Right lobe of liver (tissue), 6 donors: ENCODE data around the gene SDF2L1. TPM values are rescaled to one million over a fixed set of nuclear protein-coding genes. Genes with fewer than 3 reads are reported as not detected.
A peak's percentile ranks its signal among the peaks of the same experiment; 100 is the strongest.
"Not testable (repeated sequence)": the region's sequence is repeated elsewhere in the genome, so short reads cannot be mapped to it uniquely, and the experiment has no call there.

Source experiments
- ATAC-seq, 4 donors: fragments of 200-7000 bp; cut with Tn5 transposase; one replicate each; pipeline ENCODE4 v1.9.1; 2020; ENCODE audit warnings: mild to moderate bottlenecking in 4 of 4, moderate library complexity in 4 of 4
- DNase-seq, 3 donors: peaks; one replicate each; pipeline ENCODE4 v3.0.0-alpha.2; 2020
- H3K27ac ChIP-seq, 3 donors: fragments of 200-600 bp; one replicate each; pipeline ENCODE4 v1.8.0; 2022
- H3K27me3 ChIP-seq, 2 donors: fragments of 200-600 bp; one replicate each; pipeline ENCODE4 v1.8.0; 2022
- H3K36me3 ChIP-seq, 4 donors: fragments of 200-600 bp; sonication (generic) in 1 of 4; one replicate each; pipeline versions ENCODE4 v1.5.1 to v1.8.0; 2017 to 2022; ENCODE audit warnings: control low read depth in 1 of 4
- H3K4me1 ChIP-seq, 4 donors: fragments of 200-600 bp; sonication (generic) in 1 of 4; one replicate each; pipeline versions ENCODE4 v1.5.1 to v1.8.0; 2017 to 2022; ENCODE audit warnings: control low read depth in 1 of 4
- H3K4me3 ChIP-seq, 3 donors: fragments of 200-600 bp; one replicate each; pipeline ENCODE4 v1.8.0; 2022
- H3K9me3 ChIP-seq, 4 donors: fragments of 200-600 bp; sonication (generic) in 1 of 4; one replicate each; pipeline versions ENCODE4 v1.5.1 to v1.8.0; 2017 to 2022; ENCODE audit warnings: control low read depth in 1 of 4
- POLR2A ChIP-seq: fragments of 450-650 bp; IDR thresholded peaks from one replicate; pipeline ENCODE4 v1.6.1; 2017; ENCODE audit warnings: antibody characterized with exemption, mild to moderate bottlenecking
- WGBS: methylation state at CpG from one replicate; pipeline ENCODE4 v1.1.6; 2018; ENCODE audit warnings: low coverage, low lambda C conversion rate; ENCODE audit not compliant: insufficient coverage; ENCODE audit errors: missing lambda C conversion rate; 5-methylcytosine and 5-hydroxymethylcytosine counted together
- intact Hi-C, 2 donors: fragments of 100-400 bp; cut with DNase I; formaldehyde crosslinking; loops; one replicate each; pipeline versions ENCODE4 v1.11.2 to v1.14.1; 2022
- long read RNA-seq: library from polyadenylated mRNA; unstranded; transcript quantifications from one replicate; pipeline ENCODE4 v2.0.0, GENCODE V29; 2019
- total RNA-seq, 6 experiments: library from RNA; depleted of rRNA in 2 of 6; stranded (reverse); fragments of >200 nt in 2 of 6; fragmentation: NEBNext Ultra II Directional in 3 of 6; extraction: Animal tissue kit (Norgen Biotek cat#: 25700) in 3 of 6; gene quantifications; one replicate each; pipeline versions ENCODE4 v1.1.0 to v1.2.4, GENCODE V29; 2016 to 2023
- TF ChIP-seq, protein P1 (sequence below), 4 donors: fragments of 200-600 bp in 3 of 4; fragments of 450-650 bp in 1 of 4; IDR thresholded peaks; one replicate each; pipeline versions ENCODE4 v1.5.1 to v1.8.0; 2016 to 2022; ENCODE audit warnings: antibody characterized with exemption in 4 of 4, mild to moderate bottlenecking in 2 of 4
- donor health status: DM: no; HTN: yes; CAD: no.
- donor health status: DM: no; HTN: no; CAD: no.
- donor health status: DM: no; HTN: no; CAD: no.
- donor health status: DM: no; HTN: yes; CAD: no.
- donor health status: DM: no; HTN: yes; CAD: no.

SDF2L1 gene, protein sequence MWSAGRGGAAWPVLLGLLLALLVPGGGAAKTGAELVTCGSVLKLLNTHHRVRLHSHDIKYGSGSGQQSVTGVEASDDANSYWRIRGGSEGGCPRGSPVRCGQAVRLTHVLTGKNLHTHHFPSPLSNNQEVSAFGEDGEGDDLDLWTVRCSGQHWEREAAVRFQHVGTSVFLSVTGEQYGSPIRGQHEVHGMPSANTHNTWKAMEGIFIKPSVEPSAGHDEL
- total RNA-seq, result 10 to 100 TPM; 33.1 to 85.7 (median 71.6) TPM
- long read RNA-seq, transcript SDF2L1-201 (3 exons, 865 nt), result major isoform, 11 of 13 reads
- long read RNA-seq, partial matches to known transcripts, result 1 of 13 reads
- long read RNA-seq, other reads (novel, unspliced or antisense), result 1 of 13 reads

DNA sequence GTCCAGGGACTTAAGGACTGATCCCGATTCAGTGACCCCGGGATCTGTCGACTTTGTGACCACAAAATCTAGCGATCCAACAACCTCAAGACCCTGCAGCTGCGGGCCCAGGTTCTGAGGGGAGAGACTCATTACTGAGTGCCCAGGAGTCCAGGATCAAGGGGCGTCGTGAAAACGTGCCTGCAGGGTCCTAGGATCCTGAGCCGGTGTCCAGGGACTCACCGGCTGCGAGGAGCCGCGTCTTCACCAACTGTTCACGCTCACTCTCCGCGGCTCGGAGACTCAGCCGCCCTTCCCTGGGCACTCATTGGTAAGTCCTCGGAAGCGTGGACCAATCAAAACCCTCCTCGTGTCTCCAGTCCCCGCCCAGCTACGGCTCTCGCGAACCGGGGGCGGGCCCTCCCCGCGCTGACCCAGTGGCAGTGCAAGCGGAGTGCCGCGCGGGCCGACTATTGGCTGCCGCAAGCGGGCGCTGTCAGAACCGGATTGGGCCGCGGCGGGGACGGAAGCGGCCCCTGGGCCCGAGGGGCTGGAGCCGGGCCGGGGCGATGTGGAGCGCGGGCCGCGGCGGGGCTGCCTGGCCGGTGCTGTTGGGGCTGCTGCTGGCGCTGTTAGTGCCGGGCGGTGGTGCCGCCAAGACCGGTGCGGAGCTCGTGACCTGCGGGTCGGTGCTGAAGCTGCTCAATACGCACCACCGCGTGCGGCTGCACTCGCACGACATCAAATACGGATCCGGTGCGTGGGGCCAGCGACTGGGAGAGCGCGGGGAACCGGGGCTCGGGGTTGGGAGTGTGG lies at the start of gene SDF2L1:
SDF2L1 (plus strand) TSS at position 514 of the 795 bp plus-strand sequence; CDS start at position 549, 35 bp downstream.
- Histone ChIP-seq H3K27me3 (no peaks in the 10 kb centered on the region), H3K36me3 (peaks cover 0 to 11% (median 1%) of the 10 kb centered on the region in 4 donors), H3K4me3 (peak within 1 kb of the TSS; percentile 60 to 95 (median 90)), H3K9me3 (no peaks in the 10 kb centered on the region), H3K4me1 (peaks cover 0 to 23% (median 8%) of the 10 kb centered on the region in 4 donors), H3K27ac (peak within 1 kb of the TSS in 2 of 3 donors; percentile 13 to 45)
- peak; percentile 90 for TF ChIP-seq POLR2A
- TF ChIP-seq, protein P1, sequence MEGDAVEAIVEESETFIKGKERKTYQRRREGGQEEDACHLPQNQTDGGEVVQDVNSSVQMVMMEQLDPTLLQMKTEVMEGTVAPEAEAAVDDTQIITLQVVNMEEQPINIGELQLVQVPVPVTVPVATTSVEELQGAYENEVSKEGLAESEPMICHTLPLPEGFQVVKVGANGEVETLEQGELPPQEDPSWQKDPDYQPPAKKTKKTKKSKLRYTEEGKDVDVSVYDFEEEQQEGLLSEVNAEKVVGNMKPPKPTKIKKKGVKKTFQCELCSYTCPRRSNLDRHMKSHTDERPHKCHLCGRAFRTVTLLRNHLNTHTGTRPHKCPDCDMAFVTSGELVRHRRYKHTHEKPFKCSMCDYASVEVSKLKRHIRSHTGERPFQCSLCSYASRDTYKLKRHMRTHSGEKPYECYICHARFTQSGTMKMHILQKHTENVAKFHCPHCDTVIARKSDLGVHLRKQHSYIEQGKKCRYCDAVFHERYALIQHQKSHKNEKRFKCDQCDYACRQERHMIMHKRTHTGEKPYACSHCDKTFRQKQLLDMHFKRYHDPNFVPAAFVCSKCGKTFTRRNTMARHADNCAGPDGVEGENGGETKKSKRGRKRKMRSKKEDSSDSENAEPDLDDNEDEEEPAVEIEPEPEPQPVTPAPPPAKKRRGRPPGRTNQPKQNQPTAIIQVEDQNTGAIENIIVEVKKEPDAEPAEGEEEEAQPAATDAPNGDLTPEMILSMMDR (IDR thresholded peaks at IDR 0.05), result peak; percentile 6 to 65 (median 44)
- 0% methylated on average over 14 of the region's 76 CpGs for WGBS
- intact Hi-C loops, result no loop called here
- DNase-seq, result peak; percentile 99
- ATAC-seq, result peak; percentile 95 to 99 (median 98)

DNA sequence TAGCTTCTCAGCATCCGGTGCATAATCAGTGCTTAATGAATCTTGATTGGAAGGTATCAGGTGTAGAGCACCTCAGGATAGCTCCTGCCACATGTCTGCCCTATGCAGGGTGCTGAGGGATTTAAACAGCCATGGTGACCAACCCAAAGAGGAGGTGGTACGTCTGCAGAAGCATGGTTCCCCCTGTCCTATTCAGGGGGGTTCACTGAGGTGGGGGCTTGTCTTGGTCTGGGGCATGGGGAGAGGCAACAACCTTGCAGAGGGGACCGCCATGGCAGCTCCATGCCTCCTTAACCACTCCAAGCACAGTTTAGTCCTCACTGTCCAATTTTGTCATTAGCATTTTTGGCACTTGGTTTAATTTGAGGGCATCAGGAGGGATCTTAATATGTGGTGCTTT lies 49.7 kb upstream of the SDF2L1 start:
- no peak overlapping the region for H3K4me3 ChIP-seq
- H3K36me3 ChIP-seq, result peaks cover 0 to 42% (median 12%) of the 10 kb centered on the region in 4 donors
- H3K27ac ChIP-seq, result no peak overlapping the region
- H3K27me3 ChIP-seq, result no peaks in the 10 kb centered on the region
- no peaks in the 10 kb centered on the region for H3K4me1 ChIP-seq
- WGBS, result 100% methylated on average over 1 of the region's 3 CpGs
- DNase-seq (no peak), ATAC-seq (no peak)
- intact Hi-C loops, result no loop called here
- no peaks in the 10 kb centered on the region for H3K9me3 ChIP-seq
- TF ChIP-seq POLR2A, result no peak
- TF ChIP-seq, protein P1 (IDR thresholded peaks at IDR 0.05), result no peak

DNA sequence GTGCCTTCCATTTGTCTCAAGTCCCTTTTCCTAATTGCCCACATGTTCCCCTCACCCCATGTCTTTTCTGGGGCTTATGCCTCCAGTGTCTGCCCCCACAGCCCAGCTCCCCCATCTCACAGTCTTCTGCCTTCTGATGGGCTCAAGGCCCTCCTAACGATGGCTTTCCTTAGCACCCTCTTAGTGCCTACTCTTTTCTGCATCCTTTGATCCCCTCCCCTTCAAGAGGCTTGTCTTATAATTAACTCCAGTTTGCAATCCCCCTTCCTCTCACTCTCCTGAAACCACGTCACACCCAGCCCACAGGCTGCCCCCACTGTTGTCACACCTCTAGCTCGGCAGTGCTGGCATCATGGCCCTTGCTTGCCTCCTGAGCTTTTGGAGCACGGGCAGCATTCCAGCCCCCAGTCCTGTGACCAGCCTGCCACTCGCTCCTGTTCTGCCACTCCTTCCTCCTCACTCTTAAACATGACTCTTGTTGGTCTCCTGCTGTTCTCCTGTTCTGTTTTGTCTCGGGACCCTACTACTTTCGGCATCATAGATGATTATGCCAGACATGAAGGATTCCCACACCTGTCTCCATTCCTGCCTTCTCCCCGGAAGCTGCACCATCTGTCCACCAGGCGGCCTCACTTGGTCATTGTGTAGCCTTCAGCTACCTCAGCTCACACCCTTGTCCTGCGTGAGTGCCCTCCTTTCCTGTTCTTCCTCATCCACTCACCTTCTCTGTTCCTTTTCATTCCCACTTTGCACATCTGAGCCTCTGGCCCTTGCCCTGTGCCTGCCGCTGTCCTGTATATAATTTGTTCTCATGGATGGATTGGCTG lies 48.5 kb upstream of the SDF2L1 start:
- DNase-seq, result no peak
- intact Hi-C loops, result no loop called here
- H3K9me3 ChIP-seq, result no peaks in the 10 kb centered on the region
- no peak overlapping the region for H3K27ac ChIP-seq
- no peak for TF ChIP-seq POLR2A
- TF ChIP-seq, protein P1 (IDR thresholded peaks at IDR 0.05), result no peak
- no peak for ATAC-seq
- no peak overlapping the region for H3K4me3 ChIP-seq
- H3K27me3 ChIP-seq, result no peaks in the 10 kb centered on the region
- peaks cover 0 to 4% (median 0%) of the 10 kb centered on the region in 4 donors for H3K4me1 ChIP-seq
- WGBS, result 87% methylated on average over 10 of the region's 11 CpGs
- peaks cover 0 to 42% (median 12%) of the 10 kb centered on the region in 4 donors for H3K36me3 ChIP-seq

DNA sequence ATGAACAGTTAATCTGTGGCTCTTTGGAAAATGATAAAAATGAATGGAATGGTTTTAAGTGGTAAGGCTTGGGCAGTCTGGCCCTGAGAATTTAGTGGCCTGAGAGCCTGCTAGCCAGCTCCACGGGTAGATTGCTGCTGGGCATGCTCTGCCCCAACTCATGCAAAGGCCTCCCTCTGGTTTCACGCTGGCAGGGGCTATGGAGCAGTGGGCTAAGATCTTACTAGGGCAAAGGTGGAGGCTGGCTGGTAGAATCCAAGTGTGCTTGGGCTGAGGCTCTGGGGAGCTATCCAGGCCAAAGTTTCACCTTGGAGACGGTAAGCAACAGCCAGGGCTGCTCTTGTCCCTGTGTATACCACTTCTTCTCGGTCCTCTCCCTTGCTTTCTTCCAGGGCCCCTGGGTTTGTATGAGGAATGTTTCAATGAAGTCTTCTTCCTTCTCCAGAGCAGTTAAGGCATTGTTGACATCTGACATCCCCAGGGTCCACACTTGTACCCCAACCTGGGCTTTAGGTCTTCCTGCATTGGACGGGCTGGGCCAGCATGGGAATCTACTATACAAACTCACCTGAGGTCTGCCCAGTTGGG lies 47.1 kb upstream of the SDF2L1 start:
- intact Hi-C loops, result no loop called here
- DNase-seq, result no peak
- no peaks in the 10 kb centered on the region for H3K9me3 ChIP-seq
- peaks cover 0 to 42% (median 12%) of the 10 kb centered on the region in 4 donors for H3K36me3 ChIP-seq
- no peak for ATAC-seq
- WGBS, result 77% methylated on average over 2 of the region's 5 CpGs
- H3K4me1 ChIP-seq, result peaks cover 0 to 4% (median 0%) of the 10 kb centered on the region in 4 donors
- no peak for TF ChIP-seq POLR2A
- TF ChIP-seq, protein P1 (IDR thresholded peaks at IDR 0.05), result no peak
- no peak overlapping the region for H3K27ac ChIP-seq
- H3K27me3 ChIP-seq, result no peaks in the 10 kb centered on the region
- H3K4me3 ChIP-seq, result no peak overlapping the region

DNA sequence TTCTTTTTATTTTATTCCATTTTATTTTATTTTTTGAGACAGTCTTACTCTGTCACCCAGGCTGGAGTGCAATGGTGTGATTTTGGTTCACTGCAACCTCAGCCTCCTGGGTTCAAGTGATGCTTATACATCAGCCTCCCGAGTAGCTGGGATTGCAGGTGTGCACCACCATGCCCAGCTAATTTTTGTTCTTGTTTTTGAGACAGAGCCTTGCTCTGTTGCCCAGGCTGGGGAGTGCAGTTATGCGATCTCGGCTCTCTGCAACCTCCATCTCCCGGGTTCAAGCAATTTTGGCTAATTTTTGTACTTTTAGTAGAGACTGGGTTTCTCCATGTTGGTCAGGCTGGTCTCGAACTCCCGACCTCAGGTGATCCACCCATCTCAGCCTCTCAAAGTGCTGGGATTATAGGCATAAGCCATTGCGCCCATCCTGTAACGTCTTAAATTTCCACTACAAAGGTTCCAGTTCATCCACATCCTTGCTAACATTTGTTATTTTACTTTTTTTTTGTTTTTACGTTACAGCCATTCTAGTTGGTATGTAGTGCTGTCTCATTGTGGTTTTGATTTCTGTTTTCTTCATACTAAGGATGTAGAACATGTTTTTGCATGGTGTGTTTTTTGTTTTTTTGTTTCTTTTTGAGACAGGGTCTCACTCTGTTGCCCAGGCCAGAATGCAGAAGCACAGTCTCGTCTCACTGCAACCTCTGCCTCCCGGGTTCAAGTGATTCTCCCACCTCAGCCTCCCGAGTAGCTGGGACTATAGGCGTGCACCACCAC lies 45.6 kb upstream of the SDF2L1 start:
- WGBS, result 97% methylated on average over 10 of the region's 13 CpGs
- ATAC-seq, H3K4me3 ChIP-seq, intact Hi-C loops, H3K4me1 ChIP-seq, H3K27me3 ChIP-seq, DNase-seq, H3K27ac ChIP-seq, H3K9me3 ChIP-seq: not testable (repeated sequence)
- peaks cover 0 to 42% (median 14%) of the 10 kb centered on the region in 4 donors for H3K36me3 ChIP-seq
